ENCODE results near the gene PARP12. TPM values are rescaled to one million over a fixed set of nuclear protein-coding genes. Genes with fewer than 3 reads are reported as not detected.

PARP12 gene
- total RNA-seq, 1 donor from 2014 or later: 3.4 TPM

- Mint-ChIP-seq H3K27me3 (peaks cover 16% of the 10 kb centered on the region), H3K9me3 (ENCODE audit: low read depth) (no peaks in the 10 kb centered on the region), H3K27ac (no peak overlapping the region), H3K36me3 (ENCODE audit: insufficient read depth) (no peaks in the 10 kb centered on the region), H3K4me3 (ENCODE audit: low read depth) (no peak overlapping the region), H3K4me1 (ENCODE audit: low read depth) (peaks cover 27% of the 10 kb centered on the region)
- TF ChIP-seq, protein P1, sequence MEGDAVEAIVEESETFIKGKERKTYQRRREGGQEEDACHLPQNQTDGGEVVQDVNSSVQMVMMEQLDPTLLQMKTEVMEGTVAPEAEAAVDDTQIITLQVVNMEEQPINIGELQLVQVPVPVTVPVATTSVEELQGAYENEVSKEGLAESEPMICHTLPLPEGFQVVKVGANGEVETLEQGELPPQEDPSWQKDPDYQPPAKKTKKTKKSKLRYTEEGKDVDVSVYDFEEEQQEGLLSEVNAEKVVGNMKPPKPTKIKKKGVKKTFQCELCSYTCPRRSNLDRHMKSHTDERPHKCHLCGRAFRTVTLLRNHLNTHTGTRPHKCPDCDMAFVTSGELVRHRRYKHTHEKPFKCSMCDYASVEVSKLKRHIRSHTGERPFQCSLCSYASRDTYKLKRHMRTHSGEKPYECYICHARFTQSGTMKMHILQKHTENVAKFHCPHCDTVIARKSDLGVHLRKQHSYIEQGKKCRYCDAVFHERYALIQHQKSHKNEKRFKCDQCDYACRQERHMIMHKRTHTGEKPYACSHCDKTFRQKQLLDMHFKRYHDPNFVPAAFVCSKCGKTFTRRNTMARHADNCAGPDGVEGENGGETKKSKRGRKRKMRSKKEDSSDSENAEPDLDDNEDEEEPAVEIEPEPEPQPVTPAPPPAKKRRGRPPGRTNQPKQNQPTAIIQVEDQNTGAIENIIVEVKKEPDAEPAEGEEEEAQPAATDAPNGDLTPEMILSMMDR (IDR thresholded peaks at IDR 0.05; ENCODE audit: unreplicated experiment): no peak
- no peak for DNase-seq (ENCODE audit: low spot score, unreplicated experiment)
These were observed 18.5 kb downstream of the PARP12 start for GRCh38 chr7:140044251-140044650.

- H3K9me3 Mint-ChIP-seq (ENCODE audit: low read depth): no peaks in the 10 kb centered on the region
- TF ChIP-seq, protein P1 (IDR thresholded peaks at IDR 0.05; ENCODE audit: unreplicated experiment): no peak
- H3K27ac Mint-ChIP-seq: no peak overlapping the region
- H3K27me3 Mint-ChIP-seq: peaks cover 21% of the 10 kb centered on the region
- H3K4me1 Mint-ChIP-seq (ENCODE audit: low read depth): peaks cover 21% of the 10 kb centered on the region
- no peak for DNase-seq (ENCODE audit: low spot score, unreplicated experiment)
- H3K4me3 Mint-ChIP-seq (ENCODE audit: low read depth): no peak overlapping the region
- no peaks in the 10 kb centered on the region for H3K36me3 Mint-ChIP-seq (ENCODE audit: insufficient read depth)
These were observed 20.4 kb downstream of the PARP12 start for GRCh38 chr7:140042386-140042670.

GRCh38 chr7:140041659-140042385, 20.9 kb downstream of the PARP12 start:
- no peaks in the 10 kb centered on the region for H3K9me3 Mint-ChIP-seq (ENCODE audit: low read depth)
- no peaks in the 10 kb centered on the region for H3K36me3 Mint-ChIP-seq (ENCODE audit: insufficient read depth)
- peaks cover 21% of the 10 kb centered on the region for H3K27me3 Mint-ChIP-seq
- no peak overlapping the region for H3K27ac Mint-ChIP-seq
- H3K4me1 Mint-ChIP-seq (ENCODE audit: low read depth): peaks cover 17% of the 10 kb centered on the region
- H3K4me3 Mint-ChIP-seq (ENCODE audit: low read depth): no peak overlapping the region
- TF ChIP-seq, protein P1 (IDR thresholded peaks at IDR 0.05; ENCODE audit: unreplicated experiment): no peak
- no peak for DNase-seq (ENCODE audit: low spot score, unreplicated experiment)

DNA sequence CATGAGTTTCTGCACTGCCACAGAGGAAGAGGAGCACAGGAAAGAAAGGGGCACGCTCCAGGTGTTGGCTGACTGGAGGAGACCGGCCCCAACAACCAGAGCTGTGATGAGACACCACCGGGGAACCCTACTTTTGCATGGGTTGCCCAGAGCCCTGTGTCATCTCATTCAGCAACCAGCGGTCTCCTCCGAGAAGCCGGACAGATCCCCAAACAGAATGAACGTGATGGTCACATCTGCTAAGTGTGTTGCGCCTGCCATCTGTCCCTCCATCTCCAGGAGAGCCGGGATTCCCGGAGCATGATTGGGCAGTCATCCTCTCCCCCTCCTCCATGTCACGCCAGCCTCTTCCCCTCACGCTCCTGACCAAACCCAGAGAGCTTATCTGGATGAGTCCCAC, 22.9 kb downstream of the PARP12 start:
- Mint-ChIP-seq H3K4me3 (ENCODE audit: low read depth) (no peak overlapping the region), H3K27me3 (peaks cover 21% of the 10 kb centered on the region), H3K9me3 (ENCODE audit: low read depth) (no peaks in the 10 kb centered on the region), H3K36me3 (ENCODE audit: insufficient read depth) (no peaks in the 10 kb centered on the region), H3K27ac (no peak overlapping the region), H3K4me1 (ENCODE audit: low read depth) (peaks cover 2% of the 10 kb centered on the region)
- no peak for DNase-seq (ENCODE audit: low spot score, unreplicated experiment)
- TF ChIP-seq, protein P1 (IDR thresholded peaks at IDR 0.05; ENCODE audit: unreplicated experiment): no peak

DNA sequence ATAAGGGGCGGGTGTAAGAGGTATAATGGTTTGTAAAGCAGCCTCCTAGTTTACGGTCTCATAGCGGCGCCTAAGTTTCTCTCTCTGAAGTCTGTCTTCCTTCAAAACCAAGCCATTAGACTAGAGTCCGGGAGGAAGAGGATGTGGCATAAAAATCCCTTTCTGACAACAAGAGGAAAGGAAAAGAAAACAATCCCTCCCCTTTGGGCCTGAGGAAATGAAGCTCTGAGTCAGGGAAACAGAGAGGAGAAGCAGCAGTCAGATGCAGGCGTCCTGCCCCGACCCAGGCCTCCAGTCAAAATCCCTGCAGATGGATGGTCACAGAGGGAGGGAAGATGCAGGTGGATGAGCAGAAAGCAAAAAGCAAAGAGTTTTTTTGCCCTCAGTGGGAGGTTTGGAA, 23.7 kb downstream of the PARP12 start:
- Mint-ChIP-seq H3K36me3 (ENCODE audit: insufficient read depth) (no peaks in the 10 kb centered on the region), H3K27me3 (peaks cover 21% of the 10 kb centered on the region), H3K9me3 (ENCODE audit: low read depth) (no peaks in the 10 kb centered on the region), H3K27ac (no peak overlapping the region), H3K4me3 (ENCODE audit: low read depth) (no peak overlapping the region), H3K4me1 (ENCODE audit: low read depth) (no peaks in the 10 kb centered on the region)
- TF ChIP-seq, protein P1 (IDR thresholded peaks at IDR 0.05; ENCODE audit: unreplicated experiment): no peak
- DNase-seq (ENCODE audit: low spot score, unreplicated experiment): no peak
